ENCODE data around the gene ABHD2. TPM values are rescaled to one million over a fixed set of nuclear protein-coding genes. Genes with fewer than 3 reads are reported as not detected.

ABHD2 gene
- total RNA-seq, 1 donor from 2014 or later: 53.1 TPM

GRCh38 chr15:89095556-89095955, 7.3 kb downstream of the ABHD2 start:
- Mint-ChIP-seq H3K27ac (no peak overlapping the region), H3K4me3 (ENCODE audit: low read depth) (no peak overlapping the region), H3K4me1 (ENCODE audit: low read depth) (peaks cover 33% of the 10 kb centered on the region), H3K36me3 (ENCODE audit: insufficient read depth) (peaks cover 2% of the 10 kb centered on the region), H3K27me3 (no peaks in the 10 kb centered on the region), H3K9me3 (ENCODE audit: low read depth) (no peaks in the 10 kb centered on the region)
- no peak for TF ChIP-seq CTCF (IDR thresholded peaks at IDR 0.05; ENCODE audit: unreplicated experiment)
- no peak for DNase-seq (ENCODE audit: low spot score, unreplicated experiment)

- Mint-ChIP-seq H3K36me3 (ENCODE audit: insufficient read depth) (peaks cover 2% of the 10 kb centered on the region), H3K4me1 (ENCODE audit: low read depth) (peaks cover 35% of the 10 kb centered on the region), H3K4me3 (ENCODE audit: low read depth) (no peak overlapping the region), H3K27ac (no peak overlapping the region), H3K9me3 (ENCODE audit: low read depth) (no peaks in the 10 kb centered on the region), H3K27me3 (no peaks in the 10 kb centered on the region)
- no peak for TF ChIP-seq CTCF (IDR thresholded peaks at IDR 0.05; ENCODE audit: unreplicated experiment)
- DNase-seq (ENCODE audit: low spot score, unreplicated experiment): no peak
Observed at GRCh38 chr15:89096664-89097063, 8.4 kb downstream of the ABHD2 start.

GRCh38 chr15:89097313-89097712, 9.1 kb downstream of the ABHD2 start:
- Mint-ChIP-seq H3K27me3 (no peaks in the 10 kb centered on the region), H3K4me3 (ENCODE audit: low read depth) (no peak overlapping the region), H3K4me1 (ENCODE audit: low read depth) (peaks cover 33% of the 10 kb centered on the region), H3K36me3 (ENCODE audit: insufficient read depth) (peaks cover 2% of the 10 kb centered on the region), H3K9me3 (ENCODE audit: low read depth) (no peaks in the 10 kb centered on the region), H3K27ac (no peak overlapping the region)
- no peak for TF ChIP-seq CTCF (IDR thresholded peaks at IDR 0.05; ENCODE audit: unreplicated experiment)
- no peak for DNase-seq (ENCODE audit: low spot score, unreplicated experiment)

GRCh38 chr15:89098281-89098680, 10.0 kb downstream of the ABHD2 start:
- no peak for DNase-seq (ENCODE audit: low spot score, unreplicated experiment)
- Mint-ChIP-seq H3K9me3 (ENCODE audit: low read depth) (no peaks in the 10 kb centered on the region), H3K4me3 (ENCODE audit: low read depth) (no peak overlapping the region), H3K4me1 (ENCODE audit: low read depth) (peaks cover 31% of the 10 kb centered on the region), H3K36me3 (ENCODE audit: insufficient read depth) (peaks cover 4% of the 10 kb centered on the region), H3K27ac (no peak overlapping the region), H3K27me3 (no peaks in the 10 kb centered on the region)
- TF ChIP-seq CTCF (IDR thresholded peaks at IDR 0.05; ENCODE audit: unreplicated experiment): no peak

- DNase-seq (ENCODE audit: low spot score, unreplicated experiment): no peak
- H3K36me3 Mint-ChIP-seq (ENCODE audit: insufficient read depth): peaks cover 2% of the 10 kb centered on the region
- H3K27ac Mint-ChIP-seq: no peak overlapping the region
- peaks cover 25% of the 10 kb centered on the region for H3K4me1 Mint-ChIP-seq (ENCODE audit: low read depth)
- no peak overlapping the region for H3K4me3 Mint-ChIP-seq (ENCODE audit: low read depth)
- H3K27me3 Mint-ChIP-seq: no peaks in the 10 kb centered on the region
- no peak for TF ChIP-seq CTCF (IDR thresholded peaks at IDR 0.05; ENCODE audit: unreplicated experiment)
- no peaks in the 10 kb centered on the region for H3K9me3 Mint-ChIP-seq (ENCODE audit: low read depth)
Observed at GRCh38 chr15:89099968-89100367, 11.7 kb downstream of the ABHD2 start.

Measured in progenitor cell of endocrine pancreas (in vitro differentiated cells).